NCI-H2107 treated with DMSO at 0.1 percent for 48 hours (cell line): ENCODE measurements around the gene SLC30A2.
"Not testable (repeated sequence)": the region's sequence is repeated elsewhere in the genome, so short reads cannot be mapped to it uniquely, and the experiment has no call there.

Experiments
- DNase-seq: peaks from one replicate; lab custom pipeline; 2025; ENCODE audit not compliant: unreplicated experiment; lab: John Stamatoyannopoulos, UW

SLC30A2 gene

DNA sequence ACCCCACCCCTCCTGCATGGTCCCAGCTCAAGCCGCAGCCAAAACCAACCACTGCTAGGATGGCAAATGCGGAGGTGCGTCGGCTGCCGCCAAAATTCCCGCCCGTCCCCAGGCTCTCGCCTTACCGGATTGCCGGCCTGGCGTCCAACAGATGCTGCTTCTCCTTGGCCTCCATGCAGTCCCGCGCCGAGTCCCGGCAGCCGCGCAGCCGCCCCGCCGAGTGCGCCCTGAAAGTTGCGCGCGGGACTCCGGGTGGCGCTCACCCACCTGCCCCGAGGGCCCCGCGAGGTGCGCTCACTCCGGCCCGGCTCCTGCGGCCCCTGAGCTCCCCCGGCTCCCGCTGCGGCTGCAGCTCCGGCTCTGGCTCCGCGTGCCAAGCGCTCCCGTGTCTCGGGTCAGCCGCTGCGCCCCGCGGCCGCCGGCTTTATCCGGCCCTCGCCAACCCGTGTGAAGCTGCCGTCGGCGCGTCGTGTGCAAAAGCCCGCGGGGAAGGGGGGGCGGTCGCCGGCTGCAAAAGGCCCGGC lies at the start of gene SLC30A2:
Gene SLC30A2 (minus strand): TSS at position 397 of the 524 bp plus-strand sequence. CDS start 222 bp downstream, at position 175.
- DNase-seq, result no peak

DNA sequence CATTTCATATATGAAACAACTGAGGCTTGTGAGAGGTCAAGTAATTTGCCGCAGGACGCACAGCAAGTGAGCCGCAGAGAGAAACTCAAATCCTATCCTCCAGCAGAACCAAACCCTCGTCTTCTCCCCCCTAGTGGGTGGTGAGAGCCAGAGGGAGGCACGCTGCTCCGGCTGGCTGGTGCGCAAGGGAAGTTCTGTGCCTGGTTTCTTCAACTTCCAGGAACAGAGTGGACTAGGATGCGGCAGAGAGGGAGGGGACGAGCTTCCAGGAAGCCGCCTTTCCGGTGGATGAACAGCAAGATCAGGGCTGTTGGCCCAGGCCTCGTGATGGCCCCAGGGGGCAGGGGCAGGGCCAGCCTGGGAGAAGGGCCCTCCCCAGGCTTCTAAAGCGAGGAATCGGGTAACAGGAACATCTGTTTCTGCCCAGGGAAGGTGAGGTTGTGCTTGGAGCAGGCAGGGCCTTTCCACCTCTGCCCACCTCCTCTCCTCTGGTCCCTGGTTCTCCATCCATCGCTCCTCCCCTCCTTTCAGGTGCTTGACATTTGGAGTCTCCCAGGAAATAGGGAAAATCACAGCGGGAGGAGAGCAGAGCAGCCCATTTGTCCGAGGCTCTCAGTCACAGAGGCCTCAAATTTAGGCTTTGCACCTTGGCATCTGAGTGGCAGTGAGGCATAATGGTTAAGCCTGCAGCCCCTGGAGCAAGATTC lies 48.9 kb upstream of the SLC30A2 start:
- DNase-seq, result peak; percentile 53

DNA sequence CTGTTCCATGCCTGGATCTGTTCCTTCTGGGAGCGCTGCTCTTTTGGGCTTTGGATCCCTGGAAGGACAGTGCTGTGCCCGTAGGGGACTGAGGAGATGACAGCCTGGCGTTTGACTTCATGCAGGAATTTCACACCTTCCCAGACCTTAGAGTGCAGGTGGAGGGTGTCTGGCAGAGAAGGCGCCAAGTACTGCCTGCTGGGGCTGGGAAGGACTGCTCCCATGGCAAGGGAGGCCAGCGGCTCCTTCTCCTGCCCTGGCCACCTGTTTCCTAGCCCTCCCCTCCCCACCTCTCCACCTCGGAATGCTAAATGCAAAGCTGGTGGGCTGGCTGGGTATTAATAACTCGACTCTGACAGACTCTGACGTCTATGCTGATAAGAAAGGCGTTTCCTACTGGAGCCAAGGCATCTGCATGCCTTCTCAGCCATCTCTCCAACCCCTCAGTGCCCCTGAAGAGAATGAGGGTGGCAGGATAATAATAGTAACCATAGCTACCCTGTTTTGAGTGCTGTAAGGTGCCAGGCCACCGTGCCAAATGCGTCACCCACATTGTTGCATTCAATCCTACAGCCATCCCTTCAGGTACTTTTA lies 48.3 kb upstream of the SLC30A2 start:
- no peak for DNase-seq

DNA sequence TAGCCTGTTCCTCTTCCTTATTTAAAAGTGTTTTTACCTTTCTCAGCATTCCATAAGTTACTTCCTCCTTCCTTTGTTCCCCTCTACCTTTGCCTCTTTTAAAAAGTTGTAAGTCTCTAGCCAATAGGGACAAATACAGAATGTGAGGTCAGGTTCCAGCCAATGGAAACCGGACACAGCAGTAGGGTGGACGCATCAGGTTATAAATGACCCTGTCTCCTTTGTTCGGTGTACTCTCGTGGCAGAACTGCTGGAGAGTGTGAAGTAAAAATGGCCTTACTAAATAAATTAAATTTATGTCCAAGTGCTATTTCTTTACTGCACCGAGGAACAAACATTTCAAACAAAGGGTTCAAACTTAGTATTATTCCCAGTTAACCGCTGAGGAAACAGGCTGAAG lies 47.7 kb upstream of the SLC30A2 start:
- DNase-seq, result not testable (repeated sequence)

DNA sequence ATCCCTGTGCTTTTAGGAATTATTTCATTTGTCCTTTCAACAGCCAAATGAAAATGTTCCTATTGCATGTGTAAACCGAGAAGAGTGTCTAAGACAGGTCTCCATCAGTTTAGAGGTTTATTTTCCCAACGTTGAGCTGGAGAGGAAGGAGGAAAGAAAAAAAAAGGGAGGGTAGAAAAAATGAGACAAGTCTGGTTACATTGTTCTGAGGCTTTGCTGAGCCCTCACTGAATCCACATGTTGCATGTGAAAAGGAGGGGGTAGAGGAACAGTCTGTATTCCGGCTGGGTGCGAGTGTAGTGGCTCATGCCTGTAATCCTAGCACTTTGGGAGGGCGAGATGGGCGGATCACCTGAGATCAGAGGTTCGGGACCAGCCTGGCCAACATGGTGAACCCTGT lies 46.5 kb upstream of the SLC30A2 start:
- no peak for DNase-seq

- no peak for DNase-seq
Measured at GRCh38 chr1:26090893-26091292, 45.0 kb upstream of the SLC30A2 start.

GRCh38 chr1:26089125-26089524 lies 43.2 kb upstream of the SLC30A2 start:
- no peak for DNase-seq

DNA sequence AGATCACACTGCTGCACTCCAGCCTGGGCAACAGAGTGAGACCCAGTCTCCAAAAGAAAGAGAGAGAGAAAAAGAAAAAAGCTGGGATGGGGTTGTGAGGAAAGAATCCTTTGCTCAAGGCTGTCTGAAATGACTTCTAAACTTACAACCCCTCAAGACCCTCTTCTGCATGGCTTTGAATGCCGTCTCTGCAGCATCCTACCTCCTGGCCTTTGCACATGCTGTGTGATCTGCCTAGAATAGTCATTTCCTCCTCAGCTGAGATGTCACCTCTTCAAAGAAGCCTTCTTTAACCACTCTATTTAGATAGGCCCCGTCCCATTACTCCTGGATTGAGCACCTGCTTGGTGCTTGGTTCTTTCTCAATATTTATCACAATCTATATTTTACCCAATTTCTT lies 38.9 kb upstream of the SLC30A2 start:
- no peak for DNase-seq

GRCh38 chr1:26084091-26084561 lies 38.2 kb upstream of the SLC30A2 start:
- no peak for DNase-seq

DNA sequence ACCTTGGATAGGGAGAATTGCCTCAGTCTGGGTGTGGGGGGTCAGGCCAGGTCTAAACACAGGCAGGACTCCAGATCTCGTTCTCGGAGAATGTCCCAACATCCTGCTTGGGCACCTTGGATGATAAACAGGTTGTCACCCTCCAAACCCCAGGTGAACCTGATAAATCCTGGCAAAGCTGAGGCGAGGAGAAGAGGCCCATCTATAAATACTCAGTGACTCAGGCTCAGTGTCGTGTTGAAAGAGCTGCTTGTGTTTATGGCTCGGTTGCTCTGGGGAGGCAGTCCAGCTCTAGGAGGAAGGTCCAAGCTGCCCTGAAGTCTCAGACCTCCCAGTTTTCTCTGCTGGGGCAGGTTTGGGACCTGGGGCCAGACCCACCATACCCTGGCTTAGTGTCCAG lies 37.3 kb upstream of the SLC30A2 start:
- DNase-seq, result no peak

DNA sequence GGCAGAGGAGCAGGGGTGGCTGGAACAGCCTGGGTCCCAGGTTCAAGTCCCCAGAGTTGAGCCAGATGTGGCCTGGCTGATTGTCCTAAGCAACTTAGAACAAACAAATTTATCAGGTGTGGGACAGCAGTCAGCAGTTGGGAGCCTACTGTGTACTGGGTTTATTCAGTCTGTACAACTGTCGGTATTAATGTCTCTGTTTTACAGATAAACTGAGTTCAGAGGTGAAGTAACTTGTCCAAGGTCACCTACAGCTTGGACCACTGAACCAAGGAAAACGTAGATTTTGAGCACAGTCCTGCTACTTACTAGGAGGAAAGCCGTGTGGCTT lies 36.1 kb upstream of the SLC30A2 start:
- no peak for DNase-seq

DNA sequence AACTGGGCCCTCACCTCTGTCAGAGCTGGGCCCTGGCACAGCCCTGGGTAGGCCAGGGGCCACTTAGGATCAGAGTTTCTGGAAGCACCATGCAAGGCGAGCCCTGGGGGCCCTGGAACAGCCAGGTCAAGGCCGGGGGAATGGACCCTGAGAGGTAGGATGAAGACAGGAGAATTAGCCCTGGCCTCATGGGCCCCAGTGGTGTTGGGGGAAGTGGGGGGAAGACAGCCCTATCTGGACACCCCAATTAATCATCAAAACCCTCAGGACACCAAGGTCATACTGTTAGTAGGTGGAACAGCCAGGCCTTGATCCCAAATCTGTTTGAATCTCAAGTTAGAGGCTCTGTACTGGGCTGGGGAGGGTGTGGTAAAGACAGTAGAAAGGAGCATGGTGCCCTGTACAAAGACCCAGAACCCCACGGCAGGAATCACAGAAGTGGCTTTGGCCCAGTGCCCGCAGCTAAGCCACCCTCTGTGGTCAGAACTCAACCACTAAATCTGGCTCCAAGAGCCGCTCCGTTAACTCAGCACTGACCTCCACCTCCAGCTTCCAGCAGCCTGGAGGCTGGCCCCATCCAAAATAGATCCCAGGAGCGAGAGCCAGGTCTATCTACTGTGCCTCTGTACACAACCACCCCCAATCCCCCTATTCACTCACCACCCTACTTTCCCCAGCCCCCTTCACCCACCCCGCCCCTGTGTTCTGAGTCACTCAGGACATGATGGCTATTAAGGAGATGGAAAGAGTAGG lies 35.5 kb upstream of the SLC30A2 start:
- no peak for DNase-seq

- DNase-seq, result no peak
Measured at GRCh38 chr1:26079960-26080814, 34.3 kb upstream of the SLC30A2 start.

DNA sequence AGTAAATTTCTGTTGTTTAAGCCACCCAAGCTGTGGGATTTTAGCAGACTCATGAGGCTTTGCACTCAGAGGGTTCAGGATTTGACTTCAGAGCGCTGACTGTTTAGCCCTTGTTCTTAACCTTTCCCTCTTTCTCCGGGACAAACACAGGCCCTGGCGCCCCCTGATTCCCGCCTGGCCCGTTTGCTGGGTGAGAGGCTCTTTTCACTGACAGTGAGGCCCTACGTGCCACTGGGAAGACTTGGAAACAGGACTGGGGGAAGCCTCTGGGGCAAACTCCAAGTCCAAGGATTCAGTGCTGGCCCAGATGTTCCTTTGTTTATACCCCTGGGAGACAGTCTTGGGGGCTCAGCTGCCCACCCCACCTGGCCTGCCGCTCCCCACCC lies 33.3 kb upstream of the SLC30A2 start:
- DNase-seq, result no peak

GRCh38 chr1:26078286-26079177 lies 32.6 kb upstream of the SLC30A2 start:
- DNase-seq, result no peak

GRCh38 chr1:26077524-26077923 lies 31.6 kb upstream of the SLC30A2 start:
- DNase-seq, result no peak

GRCh38 chr1:26075421-26076144 lies 29.7 kb upstream of the SLC30A2 start:
- DNase-seq, result no peak

DNA sequence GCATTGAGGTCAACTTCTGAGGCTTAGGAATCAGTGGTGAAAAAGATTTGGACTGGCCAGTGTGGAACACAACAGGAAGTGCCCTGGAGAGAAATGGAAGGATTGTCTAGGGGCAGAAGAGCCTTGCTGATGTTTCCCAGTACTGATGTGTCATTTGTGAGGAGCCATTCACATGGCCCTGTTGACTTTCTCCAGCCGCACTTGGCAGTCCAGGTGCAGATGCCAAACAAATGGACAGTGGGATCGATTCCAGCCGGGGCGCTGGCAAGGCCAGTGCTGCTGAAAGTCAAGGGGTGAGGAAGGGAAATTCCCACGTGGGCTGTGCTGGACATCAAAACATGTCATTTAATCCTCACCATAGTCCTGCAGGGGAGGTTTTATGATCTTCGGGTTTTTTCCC lies 26.4 kb upstream of the SLC30A2 start:
- DNase-seq, result no peak

GRCh38 chr1:26070963-26071342 lies 25.0 kb upstream of the SLC30A2 start:
- no peak for DNase-seq
